ENCODE data around the gene EIF3J.

DNA sequence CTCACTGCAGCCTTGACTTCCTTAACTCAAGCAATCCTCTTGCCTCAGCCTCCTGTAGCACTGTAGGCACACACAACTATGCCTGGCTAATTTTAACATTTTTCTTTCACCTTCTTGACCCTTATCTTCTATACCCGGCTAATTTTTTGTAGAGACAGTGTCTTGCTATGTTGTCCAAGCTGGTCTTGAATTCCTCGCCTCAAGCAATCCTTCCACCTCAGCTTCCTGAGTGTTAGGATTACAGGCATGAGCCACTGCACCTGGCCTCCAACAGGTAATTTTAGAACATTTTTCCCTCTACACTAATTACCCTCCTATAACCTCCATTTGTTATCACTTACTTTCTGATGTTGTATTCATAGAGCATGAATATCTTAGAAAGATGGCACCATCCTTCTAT, 66.2 kb downstream of the EIF3J start:
- TF ChIP-seq, protein P1, sequence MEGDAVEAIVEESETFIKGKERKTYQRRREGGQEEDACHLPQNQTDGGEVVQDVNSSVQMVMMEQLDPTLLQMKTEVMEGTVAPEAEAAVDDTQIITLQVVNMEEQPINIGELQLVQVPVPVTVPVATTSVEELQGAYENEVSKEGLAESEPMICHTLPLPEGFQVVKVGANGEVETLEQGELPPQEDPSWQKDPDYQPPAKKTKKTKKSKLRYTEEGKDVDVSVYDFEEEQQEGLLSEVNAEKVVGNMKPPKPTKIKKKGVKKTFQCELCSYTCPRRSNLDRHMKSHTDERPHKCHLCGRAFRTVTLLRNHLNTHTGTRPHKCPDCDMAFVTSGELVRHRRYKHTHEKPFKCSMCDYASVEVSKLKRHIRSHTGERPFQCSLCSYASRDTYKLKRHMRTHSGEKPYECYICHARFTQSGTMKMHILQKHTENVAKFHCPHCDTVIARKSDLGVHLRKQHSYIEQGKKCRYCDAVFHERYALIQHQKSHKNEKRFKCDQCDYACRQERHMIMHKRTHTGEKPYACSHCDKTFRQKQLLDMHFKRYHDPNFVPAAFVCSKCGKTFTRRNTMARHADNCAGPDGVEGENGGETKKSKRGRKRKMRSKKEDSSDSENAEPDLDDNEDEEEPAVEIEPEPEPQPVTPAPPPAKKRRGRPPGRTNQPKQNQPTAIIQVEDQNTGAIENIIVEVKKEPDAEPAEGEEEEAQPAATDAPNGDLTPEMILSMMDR (IDR thresholded peaks at IDR 0.05): no peak
- TF ChIP-seq POLR2A (IDR thresholded peaks at IDR 0.05): no peak

Measured in testis (tissue), 2 donors.